Neural progenitor cell (in vitro differentiated cells): ENCODE results near the gene GANAB. TPM values are rescaled to one million over a fixed set of nuclear protein-coding genes. Genes with fewer than 3 reads are reported as not detected.

Source experiments
- DNase-seq: peaks from one replicate; pipeline ENCODE4 v3.0.0-alpha.2; 2016; ENCODE audit warnings: low spot score
- H2AFZ ChIP-seq: fragments of 200-600 bp; sonication (generic); replicated peaks from 2 replicates; pipeline ENCODE4 v1.6.1; 2016; ENCODE audit warnings: antibody characterized with exemption
- H3F3A ChIP-seq: fragments of 200-600 bp; sonication (generic); 2 replicates; pipeline ENCODE4 v1.6.1; 2016; ENCODE audit warnings: antibody characterized with exemption, low read depth
- H3K27ac ChIP-seq: fragments of 200-600 bp; sonication (generic); 2 replicates; pipeline ENCODE4 v1.5.1; 2016; ENCODE audit warnings: mild to moderate bottlenecking
- H3K27me3 ChIP-seq: fragments of 200-600 bp; sonication (generic); 2 replicates; pipeline ENCODE4 v1.6.1; 2016; ENCODE audit warnings: mild to moderate bottlenecking, moderate library complexity
- H3K36me3 ChIP-seq: fragments of 200-600 bp; sonication (generic); 2 replicates; pipeline ENCODE4 v1.5.1; 2016
- H3K4me1 ChIP-seq: fragments of 200-600 bp; sonication (generic); 2 replicates; pipeline ENCODE4 v1.6.1; 2016; ENCODE audit warnings: mixed run types
- H3K4me2 ChIP-seq: fragments of 200-600 bp; sonication (generic); 2 replicates; pipeline ENCODE4 v1.6.1; 2016
- H3K4me3 ChIP-seq: fragments of 200-600 bp; sonication (generic); 2 replicates; pipeline ENCODE4 v1.5.1; 2016
- H3K79me2 ChIP-seq: fragments of 200-600 bp; sonication (generic); 2 replicates; pipeline ENCODE4 v1.6.1; 2016; ENCODE audit warnings: low read depth
- H3K9ac ChIP-seq: fragments of 200-600 bp; sonication (generic); 2 replicates; pipeline ENCODE4 v1.6.1; 2016
- H3K9me3 ChIP-seq: fragments of 200-600 bp; sonication (generic); 2 replicates; pipeline ENCODE4 v1.5.1; 2016; ENCODE audit warnings: low read depth
- H4K20me1 ChIP-seq: fragments of 200-600 bp; sonication (generic); 2 replicates; pipeline ENCODE4 v1.6.1; 2016; ENCODE audit warnings: low read depth
- H3K27ac Mint-ChIP-seq: 3 replicates; pipeline ENCODE4 v1.8.0; 2021; ENCODE audit warnings: mixed read lengths
- H3K27me3 Mint-ChIP-seq: 2 replicates; pipeline ENCODE4 v1.8.0; 2022; ENCODE audit warnings: low read depth, mild to moderate bottlenecking, inconsistent platforms, moderate library complexity, mixed read lengths; ENCODE audit not compliant: insufficient read depth
- H3K36me3 Mint-ChIP-seq: 3 replicates; pipeline ENCODE4 v1.8.0; 2021; ENCODE audit warnings: mixed read lengths
- H3K4me1 Mint-ChIP-seq: 3 replicates; pipeline ENCODE4 v1.8.0; 2021; ENCODE audit warnings: mixed read lengths
- H3K4me3 Mint-ChIP-seq: 3 replicates; pipeline ENCODE4 v1.8.0; 2021; ENCODE audit warnings: mild to moderate bottlenecking, moderate library complexity, mixed read lengths
- H3K9me3 Mint-ChIP-seq: 3 replicates; pipeline ENCODE4 v1.8.0; 2020; ENCODE audit warnings: mixed read lengths
- CTCF ChIP-seq: fragments of 200-600 bp; sonication (generic); IDR thresholded peaks from 2 replicates; pipeline ENCODE4 v1.5.1; 2017; ENCODE audit warnings: antibody characterized with exemption, mild to moderate bottlenecking
- EZH2 ChIP-seq: fragments of 200-600 bp; sonication (generic); IDR thresholded peaks from 2 replicates; pipeline ENCODE4 v1.6.1; 2017; ENCODE audit warnings: antibody characterized with exemption, mild to moderate bottlenecking, moderate library complexity
- EZH2phosphoT487 ChIP-seq: fragments of 200-600 bp; sonication (generic); IDR thresholded peaks from 2 replicates; pipeline ENCODE4 v1.6.1; 2017; ENCODE audit warnings: antibody characterized with exemption
- total RNA-seq: library from RNA; depleted of rRNA; stranded (reverse); fragments of >200 nt; gene quantifications from 2 replicates; pipeline ENCODE4 v1.2.3, GENCODE V29; 2015; ENCODE audit warnings: low replicate concordance

The GANAB gene
- total RNA-seq, 1 donor from 2014 or later = 202 TPM

- no peak overlapping the region for H2AFZ ChIP-seq
- peaks cover 13% of the 10 kb centered on the region for H3K36me3 Mint-ChIP-seq
- TF ChIP-seq EZH2 (no peak), CTCF (no peak), EZH2phosphoT487 (no peak)
- peaks cover 22% of the 10 kb centered on the region for H3K27me3 ChIP-seq
- no peaks in the 10 kb centered on the region for H3K9me3 Mint-ChIP-seq
- H3K4me3 ChIP-seq = no peak overlapping the region
- H3K9me3 ChIP-seq = no peaks in the 10 kb centered on the region
- DNase-seq = no peak
- peaks cover 10% of the 10 kb centered on the region for H3K79me2 ChIP-seq
- H3K27ac ChIP-seq = no peak overlapping the region
- H4K20me1 ChIP-seq = peaks cover 3% of the 10 kb centered on the region
- peaks cover 45% of the 10 kb centered on the region for H3K4me1 Mint-ChIP-seq
- H3K4me1 ChIP-seq = peaks cover 25% of the 10 kb centered on the region
- H3K4me2 ChIP-seq = no peak overlapping the region
- peak overlapping the region; percentile 47 for H3K4me3 Mint-ChIP-seq
- H3K27me3 Mint-ChIP-seq = peaks cover 6% of the 10 kb centered on the region
- peak overlapping the region; percentile 59 for H3K27ac Mint-ChIP-seq
- H3K36me3 ChIP-seq = no peaks in the 10 kb centered on the region
- H3F3A ChIP-seq = peaks cover 39% of the 10 kb centered on the region
- H3K9ac ChIP-seq = no peak overlapping the region
Observed at GRCh38 chr11:62605467-62605866, 40.9 kb downstream of the GANAB start.

- H3K4me1 Mint-ChIP-seq = peaks cover 48% of the 10 kb centered on the region
- no peaks in the 10 kb centered on the region for H3K36me3 ChIP-seq
- peaks cover 45% of the 10 kb centered on the region for H3F3A ChIP-seq
- H3K27me3 Mint-ChIP-seq = peaks cover 6% of the 10 kb centered on the region
- peak overlapping the region; percentile 51 for H3K4me2 ChIP-seq
- H3K9ac ChIP-seq = no peak overlapping the region
- H4K20me1 ChIP-seq = peaks cover 12% of the 10 kb centered on the region
- DNase-seq = peak; percentile 85
- peaks cover 15% of the 10 kb centered on the region for H3K36me3 Mint-ChIP-seq
- TF ChIP-seq EZH2 (no peak), EZH2phosphoT487 (no peak), CTCF (no peak)
- H3K27me3 ChIP-seq = peaks cover 22% of the 10 kb centered on the region
- H3K9me3 ChIP-seq = no peaks in the 10 kb centered on the region
- no peak overlapping the region for H2AFZ ChIP-seq
- no peak overlapping the region for H3K4me3 ChIP-seq
- H3K79me2 ChIP-seq = peaks cover 19% of the 10 kb centered on the region
- peaks cover 32% of the 10 kb centered on the region for H3K4me1 ChIP-seq
- peak overlapping the region; percentile 59 for H3K27ac Mint-ChIP-seq
- peak overlapping the region; percentile 27 for H3K27ac ChIP-seq
- peak overlapping the region; percentile 44 for H3K4me3 Mint-ChIP-seq
- H3K9me3 Mint-ChIP-seq = no peaks in the 10 kb centered on the region
Observed at GRCh38 chr11:62604460-62605120, 41.8 kb downstream of the GANAB start.

GRCh38 chr11:62603776-62604299 lies 42.6 kb downstream of the GANAB start:
- Histone ChIP-seq H3F3A (peaks cover 52% of the 10 kb centered on the region), H3K79me2 (peaks cover 27% of the 10 kb centered on the region), H3K27me3 (peaks cover 22% of the 10 kb centered on the region), H4K20me1 (peaks cover 19% of the 10 kb centered on the region), H3K4me1 (peaks cover 37% of the 10 kb centered on the region), H3K9ac (no peak overlapping the region), H3K27ac (no peak overlapping the region), H3K36me3 (no peaks in the 10 kb centered on the region), H3K4me2 (no peak overlapping the region), H3K4me3 (no peak overlapping the region), H3K9me3 (no peaks in the 10 kb centered on the region), H2AFZ (no peak overlapping the region)
- no peak for DNase-seq
- Mint-ChIP-seq H3K36me3 (peaks cover 17% of the 10 kb centered on the region), H3K9me3 (no peaks in the 10 kb centered on the region), H3K27me3 (peaks cover 6% of the 10 kb centered on the region), H3K4me1 (peaks cover 56% of the 10 kb centered on the region), H3K27ac (no peak overlapping the region), H3K4me3 (peak overlapping the region; percentile 77)
- TF ChIP-seq EZH2phosphoT487 (no peak), CTCF (no peak), EZH2 (no peak)
